Uterus (tissue), 4 donors: ENCODE measurements around the gene OSBPL8. TPM values are rescaled to one million over a fixed set of nuclear protein-coding genes. Genes with fewer than 3 reads are reported as not detected.
"Not testable (repeated sequence)": the region's sequence is repeated elsewhere in the genome, so short reads cannot be mapped to it uniquely, and the experiment has no call there.

Source experiments
- DNase-seq, 2 donors: peaks; one replicate each; pipeline ENCODE4 v3.0.0-alpha.2; 2019 to 2020
- H3K27ac ChIP-seq, 2 donors: fragments of 200-600 bp; sonication (generic); 1 replicate in 1 of 2; 2 replicates in 1 of 2; pipeline ENCODE4 v1.5.1; 2016 to 2018
- H3K27me3 ChIP-seq, 2 donors: fragments of 200-600 bp; sonication (generic); one replicate each; pipeline ENCODE4 v1.5.1; 2018 to 2019; ENCODE audit warnings: control low read depth in 1 of 2
- H3K36me3 ChIP-seq, 2 donors: fragments of 200-600 bp; sonication (generic); one replicate each; pipeline ENCODE4 v1.5.1; 2019; ENCODE audit warnings: control low read depth in 1 of 2
- H3K4me1 ChIP-seq, 2 donors: fragments of 200-600 bp; sonication (generic); one replicate each; pipeline ENCODE4 v1.5.1; 2018 to 2019; ENCODE audit warnings: control low read depth in 1 of 2
- H3K4me3 ChIP-seq, 2 donors: fragments of 200-600 bp; sonication (generic); 1 replicate in 1 of 2; 2 replicates in 1 of 2; pipeline ENCODE4 v1.5.1; 2018 to 2019; ENCODE audit warnings: mild to moderate bottlenecking in 1 of 2
- H3K9me3 ChIP-seq, 2 donors: fragments of 200-600 bp; sonication (generic); one replicate each; pipeline ENCODE4 v1.5.1; 2019; ENCODE audit warnings: control low read depth in 1 of 2
- CTCF ChIP-seq, 4 experiments: fragments of 200-600 bp in 2 of 4; fragments of 450-650 bp in 2 of 4; sonication (generic) in 2 of 4; IDR thresholded peaks; one replicate each; pipeline ENCODE4 v1.5.1; 2016 to 2019; ENCODE audit warnings: antibody characterized with exemption in 4 of 4, mild to moderate bottlenecking in 2 of 4, moderate library complexity in 1 of 4
- POLR2A ChIP-seq, 2 donors: fragments of 450-650 bp; IDR thresholded peaks; one replicate each; pipeline ENCODE4 v1.6.1; 2016; ENCODE audit warnings: antibody characterized with exemption in 2 of 2, mild to moderate bottlenecking in 1 of 2, moderate library complexity in 1 of 2
- intact Hi-C: fragments of 100-400 bp; cut with DNase I; formaldehyde crosslinking; loops from one replicate; pipeline ENCODE4 v1.15.1; 2023; ENCODE audit warnings: low total_unique reads
- total RNA-seq, 4 donors: library from RNA; depleted of rRNA in 3 of 4; stranded (reverse); fragments of >200 nt in 3 of 4; gene quantifications; one replicate each; pipeline versions ENCODE4 v1.1.0 to v1.2.4, GENCODE V29; 2014 to 2023
- donor health status: DM: yes; HTN: yes; CAD: no.

The OSBPL8 gene
- total RNA-seq, 4 donors from 2014 or later = 22.0 to 131 (median 69.3) TPM

- H3K4me3 ChIP-seq = no peak overlapping the region
- no peaks in the 10 kb centered on the region for H3K9me3 ChIP-seq
- no peaks in the 10 kb centered on the region for H3K36me3 ChIP-seq
- no peak for TF ChIP-seq POLR2A (IDR thresholded peaks at IDR 0.05)
- no peak for TF ChIP-seq CTCF (IDR thresholded peaks at IDR 0.05)
- intact Hi-C loops = no loop called here
- no peaks in the 10 kb centered on the region for H3K4me1 ChIP-seq
- no peaks in the 10 kb centered on the region for H3K27me3 ChIP-seq
- no peak for DNase-seq
- H3K27ac ChIP-seq = no peak overlapping the region
Observed at GRCh38 chr12:76383988-76384387, 175.6 kb downstream of the OSBPL8 start.

- H3K9me3 ChIP-seq = no peaks in the 10 kb centered on the region
- no peak overlapping the region for H3K4me3 ChIP-seq
- TF ChIP-seq CTCF (IDR thresholded peaks at IDR 0.05) = no peak
- TF ChIP-seq POLR2A (IDR thresholded peaks at IDR 0.05) = no peak
- H3K27me3 ChIP-seq = no peaks in the 10 kb centered on the region
- H3K36me3 ChIP-seq = no peaks in the 10 kb centered on the region
- intact Hi-C loops = no loop called here
- no peaks in the 10 kb centered on the region for H3K4me1 ChIP-seq
- no peak for DNase-seq
- H3K27ac ChIP-seq = no peak overlapping the region
Observed at GRCh38 chr12:76379261-76379660, 180.3 kb downstream of the OSBPL8 start.

- DNase-seq, H3K27me3 ChIP-seq, intact Hi-C loops, H3K9me3 ChIP-seq, H3K27ac ChIP-seq, H3K4me3 ChIP-seq, H3K36me3 ChIP-seq, H3K4me1 ChIP-seq: not testable (repeated sequence)
Observed at GRCh38 chr12:76376876-76377275, 182.7 kb downstream of the OSBPL8 start.

GRCh38 chr12:76375939-76376338 is 183.6 kb downstream of the OSBPL8 start:
- Histone ChIP-seq H3K9me3 (no peaks in the 10 kb centered on the region), H3K27me3 (no peaks in the 10 kb centered on the region), H3K4me1 (no peaks in the 10 kb centered on the region), H3K4me3 (no peak overlapping the region), H3K36me3 (no peaks in the 10 kb centered on the region), H3K27ac (no peak overlapping the region)
- no peak for DNase-seq
- no peak for TF ChIP-seq CTCF (IDR thresholded peaks at IDR 0.05)
- no peak for TF ChIP-seq POLR2A (IDR thresholded peaks at IDR 0.05)
- intact Hi-C loops = no loop called here

- H3K27me3 ChIP-seq = no peaks in the 10 kb centered on the region
- H3K9me3 ChIP-seq = no peaks in the 10 kb centered on the region
- no peaks in the 10 kb centered on the region for H3K4me1 ChIP-seq
- no peaks in the 10 kb centered on the region for H3K36me3 ChIP-seq
- H3K4me3 ChIP-seq = no peak overlapping the region
- TF ChIP-seq CTCF (IDR thresholded peaks at IDR 0.05) (no peak), POLR2A (IDR thresholded peaks at IDR 0.05) (no peak)
- intact Hi-C loops = no loop called here
- DNase-seq = no peak
- H3K27ac ChIP-seq = no peak overlapping the region
Observed at GRCh38 chr12:76375470-76375869, 184.1 kb downstream of the OSBPL8 start.

- no peak for TF ChIP-seq CTCF (IDR thresholded peaks at IDR 0.05)
- TF ChIP-seq POLR2A (IDR thresholded peaks at IDR 0.05) = no peak
- H3K27me3 ChIP-seq = no peaks in the 10 kb centered on the region
- no peaks in the 10 kb centered on the region for H3K36me3 ChIP-seq
- intact Hi-C loops = no loop called here
- H3K9me3 ChIP-seq = no peaks in the 10 kb centered on the region
- no peak for DNase-seq
- H3K4me3 ChIP-seq = no peak overlapping the region
- no peaks in the 10 kb centered on the region for H3K4me1 ChIP-seq
- H3K27ac ChIP-seq = no peak overlapping the region
Observed at GRCh38 chr12:76374386-76375020, 185.1 kb downstream of the OSBPL8 start.
